A673 (cell line): ENCODE results near the gene ADI1.

ENCODE experiments used
- EZH2 ChIP-seq: fragments of 200-600 bp; sonication (generic); IDR thresholded peaks from 2 replicates; pipeline ENCODE4 v1.6.1; 2017; ENCODE audit warnings: borderline replicate concordance, low read depth, mild to moderate bottlenecking, mixed read lengths, antibody characterized with exemption, low read length; ENCODE audit not compliant: poor library complexity, severe bottlenecking
- TF ChIP-seq, protein P1 (sequence below): fragments of 300-800, 200-600 bp; sonication (generic); conservative IDR thresholded peaks from 2 replicates; pipeline ENCODE4 v1.5.1; 2017; ENCODE audit warnings: low read depth, mild to moderate bottlenecking, antibody characterized with exemption, low read length, moderate library complexity, mixed read lengths

DNA sequence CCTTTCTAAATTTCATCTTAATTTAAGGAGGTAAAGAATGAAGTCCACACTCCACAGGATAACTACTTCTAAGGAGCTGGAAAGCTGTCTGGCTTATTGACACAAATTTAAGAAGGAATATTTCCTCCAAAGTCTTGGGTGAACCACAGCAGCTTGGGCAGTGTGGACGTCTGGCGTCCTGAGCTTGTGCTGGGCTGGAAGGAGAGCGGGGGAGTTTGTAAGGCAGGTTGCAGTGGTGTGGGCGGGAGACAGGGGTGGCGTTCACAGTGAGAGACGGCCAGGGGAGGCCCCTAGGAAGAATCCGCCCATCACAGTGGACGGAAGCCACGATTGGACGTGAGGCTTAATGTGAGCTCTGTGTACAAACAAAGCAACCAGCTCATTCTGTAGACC is 25.7 kb downstream of the ADI1 start:
- TF ChIP-seq, protein P1, sequence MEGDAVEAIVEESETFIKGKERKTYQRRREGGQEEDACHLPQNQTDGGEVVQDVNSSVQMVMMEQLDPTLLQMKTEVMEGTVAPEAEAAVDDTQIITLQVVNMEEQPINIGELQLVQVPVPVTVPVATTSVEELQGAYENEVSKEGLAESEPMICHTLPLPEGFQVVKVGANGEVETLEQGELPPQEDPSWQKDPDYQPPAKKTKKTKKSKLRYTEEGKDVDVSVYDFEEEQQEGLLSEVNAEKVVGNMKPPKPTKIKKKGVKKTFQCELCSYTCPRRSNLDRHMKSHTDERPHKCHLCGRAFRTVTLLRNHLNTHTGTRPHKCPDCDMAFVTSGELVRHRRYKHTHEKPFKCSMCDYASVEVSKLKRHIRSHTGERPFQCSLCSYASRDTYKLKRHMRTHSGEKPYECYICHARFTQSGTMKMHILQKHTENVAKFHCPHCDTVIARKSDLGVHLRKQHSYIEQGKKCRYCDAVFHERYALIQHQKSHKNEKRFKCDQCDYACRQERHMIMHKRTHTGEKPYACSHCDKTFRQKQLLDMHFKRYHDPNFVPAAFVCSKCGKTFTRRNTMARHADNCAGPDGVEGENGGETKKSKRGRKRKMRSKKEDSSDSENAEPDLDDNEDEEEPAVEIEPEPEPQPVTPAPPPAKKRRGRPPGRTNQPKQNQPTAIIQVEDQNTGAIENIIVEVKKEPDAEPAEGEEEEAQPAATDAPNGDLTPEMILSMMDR, result no peak
- no peak for TF ChIP-seq EZH2
